ENCODE measurements around the gene FAM98C.

DNA sequence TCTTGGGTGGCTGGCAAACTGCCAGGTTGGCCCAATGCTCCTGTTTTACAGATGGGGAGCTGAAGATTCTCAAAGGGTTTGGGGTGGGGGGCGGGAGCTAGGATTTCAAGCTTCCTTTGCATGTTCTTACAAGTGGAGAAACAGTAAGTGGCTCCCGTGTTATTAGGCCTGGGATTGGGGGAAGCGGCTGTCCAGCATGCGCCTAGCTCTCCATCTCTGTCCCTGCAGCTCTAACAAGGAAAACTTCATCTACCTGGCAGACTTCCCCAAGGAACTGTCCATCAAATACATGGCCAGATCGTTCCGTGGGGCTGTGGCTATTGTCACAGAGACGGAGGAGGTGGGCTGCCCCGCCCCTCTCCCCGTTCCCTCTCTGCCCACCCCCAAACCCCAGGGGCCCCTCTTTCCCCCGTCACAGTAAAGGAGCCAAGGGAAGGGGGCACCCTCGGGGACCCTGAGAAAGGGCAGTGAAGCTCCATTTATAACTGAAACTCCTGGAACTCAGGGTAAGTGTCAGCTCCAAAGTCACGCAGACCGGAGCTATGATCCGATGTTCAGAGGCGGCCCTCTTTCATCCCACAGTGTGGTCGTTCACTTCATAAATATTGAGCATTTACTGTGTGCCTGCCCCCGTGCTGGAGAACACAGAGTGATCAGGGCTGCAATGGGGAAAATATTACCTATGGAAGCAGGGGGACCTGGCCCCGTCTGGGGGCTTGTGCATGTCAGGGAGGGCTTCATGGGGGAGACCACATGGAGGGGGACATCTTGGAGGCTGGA is 43.5 kb upstream of the FAM98C start:
- no peak for TF ChIP-seq EZH2phosphoT487 (IDR thresholded peaks at IDR 0.05; ENCODE audit: borderline replicate concordance, low read depth)
- no peak for TF ChIP-seq JUND (IDR thresholded peaks at IDR 0.05)
- TF ChIP-seq NFIC (IDR thresholded peaks at IDR 0.05; ENCODE audit: borderline replicate concordance): no peak
